Measurements from ENCODE around the gene YWHAE. TPM values are rescaled to one million over a fixed set of nuclear protein-coding genes. Genes with fewer than 3 reads are reported as not detected.

YWHAE gene
- total and polyA plus RNA-seq, 10 donors, result 104 to 645 (median 281) TPM

- TF ChIP-seq POLR2AphosphoS5 (IDR thresholded peaks at IDR 0.05) (no peak), POLR2A (IDR thresholded peaks at IDR 0.05) (no peak), CTCF (IDR thresholded peaks at IDR 0.05 in 8 of 11, conservative IDR thresholded peaks at IDR 0.05 in 3 of 11) (no peak)
- Histone ChIP-seq H3K36me3 (no peaks in the 10 kb centered on the region), H3K27ac (no peak overlapping the region), H3K4me1 (peaks cover 0 to 18% (median 11%) of the 10 kb centered on the region in 6 donors), H3K4me3 (no peak overlapping the region), H3K9me3 (no peaks in the 10 kb centered on the region), H3K27me3 (replicated peaks in 1 of 7) (peaks cover 0 to 11% (median 0%) of the 10 kb centered on the region in 7 donors)
- WGBS, 5 donors, result 82 to 84% (median 82%) methylated on average over 11 to 12 of the region's 12 CpGs
- intact Hi-C loops (cut with DNase I; ENCODE audit: low total_unique reads), result loop anchor here (5.0 kb wide), 2 partner anchors 73 to 203 kb away; no protein-coding TSS in a partner anchor
- DNase-seq, result no peak
These were observed 70.2 kb downstream of the YWHAE start for GRCh38 chr17:1329745-1330343.

GRCh38 chr17:1328437-1328836 lies 71.6 kb downstream of the YWHAE start:
- H3K4me3 ChIP-seq, result no peak overlapping the region
- H3K4me1 ChIP-seq, result peaks cover 0 to 18% (median 11%) of the 10 kb centered on the region in 6 donors
- WGBS, 5 donors, result 53 to 72% (median 67%) methylated on average over 4 to 7 of the region's 7 CpGs
- TF ChIP-seq POLR2A (IDR thresholded peaks at IDR 0.05) (no peak), POLR2AphosphoS5 (IDR thresholded peaks at IDR 0.05) (no peak), CTCF (IDR thresholded peaks at IDR 0.05 in 8 of 11, conservative IDR thresholded peaks at IDR 0.05 in 3 of 11) (no peak)
- H3K36me3 ChIP-seq, result no peaks in the 10 kb centered on the region
- H3K27me3 ChIP-seq (replicated peaks in 1 of 7), result peaks cover 0 to 11% (median 0%) of the 10 kb centered on the region in 7 donors
- intact Hi-C loops (cut with DNase I; ENCODE audit: low total_unique reads), result loop anchor here (5.0 kb wide), 1 partner anchor 201 kb away; no protein-coding TSS in a partner anchor
- no peak for DNase-seq
- H3K27ac ChIP-seq, result no peak overlapping the region
- H3K9me3 ChIP-seq, result no peaks in the 10 kb centered on the region

- intact Hi-C loops (cut with DNase I; ENCODE audit: low total_unique reads), result loop anchor here (5.0 kb wide), 1 partner anchor 198 kb away; no protein-coding TSS in a partner anchor
- Histone ChIP-seq H3K4me1 (no peaks in the 10 kb centered on the region), H3K27ac (no peak overlapping the region), H3K9me3 (no peaks in the 10 kb centered on the region), H3K27me3 (replicated peaks in 1 of 7) (peaks cover 0 to 14% (median 0%) of the 10 kb centered on the region in 7 donors), H3K36me3 (no peaks in the 10 kb centered on the region), H3K4me3 (no peak overlapping the region)
- DNase-seq, result no peak
- TF ChIP-seq CTCF (IDR thresholded peaks at IDR 0.05 in 8 of 11, conservative IDR thresholded peaks at IDR 0.05 in 3 of 11) (no peak), POLR2AphosphoS5 (IDR thresholded peaks at IDR 0.05) (no peak), POLR2A (IDR thresholded peaks at IDR 0.05) (no peak)
- 79 to 91% (median 86%) methylated on average over 12 of the region's 12 CpGs for WGBS, 5 donors
These were observed 74.3 kb downstream of the YWHAE start for GRCh38 chr17:1325766-1326165.

- Histone ChIP-seq H3K4me3 (no peak overlapping the region), H3K36me3 (no peaks in the 10 kb centered on the region), H3K27ac (no peak overlapping the region), H3K27me3 (replicated peaks in 1 of 7) (peaks cover 0 to 28% (median 0%) of the 10 kb centered on the region in 7 donors), H3K9me3 (no peaks in the 10 kb centered on the region), H3K4me1 (no peaks in the 10 kb centered on the region)
- no peak for DNase-seq
- 69 to 76% (median 73%) methylated on average over 24 to 27 of the region's 27 CpGs for WGBS, 5 donors
- intact Hi-C loops (cut with DNase I; ENCODE audit: low total_unique reads), result no loop called here
- TF ChIP-seq POLR2AphosphoS5 (IDR thresholded peaks at IDR 0.05), result no peak
- no peak for TF ChIP-seq CTCF (IDR thresholded peaks at IDR 0.05 in 8 of 11, conservative IDR thresholded peaks at IDR 0.05 in 3 of 11)
- TF ChIP-seq POLR2A (IDR thresholded peaks at IDR 0.05), result no peak
These were observed 75.7 kb downstream of the YWHAE start for GRCh38 chr17:1324201-1324771.

All from spleen (tissue), 11 donors.